K562 (cell line): ENCODE results near the gene RAD1. TPM values are rescaled to one million over a fixed set of nuclear protein-coding genes. Genes with fewer than 3 reads are reported as not detected.

ENCODE experiments used
- NR4A1 ChIP-seq, 2 experiments: fragments of 250-450 bp in 1 of 2; fragments of 450-650 bp in 1 of 2; sonication (Bioruptor Pico) in 1 of 2; IDR thresholded peaks; 2 replicates each; pipeline versions ENCODE4 v1.4.0 to v1.6.1; 2016 to 2020; ENCODE audit warnings: mild to moderate bottlenecking in 2 of 2, missing compliant biosample characterization in 1 of 2, missing genetic modification characterization in 1 of 2, moderate library complexity in 1 of 2
- PHB2 ChIP-seq: fragments of 450-650 bp; IDR thresholded peaks from 2 replicates; pipeline ENCODE4 v1.6.1; 2017; ENCODE audit warnings: low read depth
- SRSF9 ChIP-seq: fragments of 200-400 bp; formaldehyde crosslinking; IDR thresholded peaks from 2 replicates; pipeline ENCODE4 v1.6.1; 2017; ENCODE audit warnings: low read depth, low read length, borderline replicate concordance
- ZNF778 ChIP-seq: fragments of 450-650 bp; formaldehyde crosslinking; IDR thresholded peaks from 2 replicates; pipeline ENCODE4 v1.4.0; 2020; ENCODE audit warnings: mild to moderate bottlenecking, moderate library complexity
- polyA plus RNA-seq, 8 experiments: library from polyadenylated mRNA; depleted of rRNA in 4 of 8; stranded (reverse) in 5 of 8; unstranded in 3 of 8; fragments of >200 nt; fragmentation: Nextera tagmentation in 2 of 8; fragmentation: Illumina TruSeq in 1 of 8; extraction: Ambion mirVana in 2 of 8; extraction: Trizol in 1 of 8; gene quantifications; 2 replicates each; pipeline versions ENCODE4 v1.2.1 to v1.2.3, GENCODE V29; 2011 to 2014; ENCODE audit warnings: inconsistent platforms in 1 of 8, missing spikeins in 1 of 8
- total RNA-seq, 7 experiments: library from RNA; depleted of rRNA in 6 of 7; stranded (reverse); fragments of >200 nt in 6 of 7; fragmentation: Illumina TruSeq in 2 of 7; extraction: Trizol in 2 of 7; gene quantifications; 2 replicates each; pipeline versions ENCODE4 v1.2.1 to v1.2.3, GENCODE V29; 2011 to 2021; ENCODE audit warnings: low replicate concordance in 1 of 7
- TF ChIP-seq, protein P1 (sequence below): fragments of 200-600 bp; sonication (generic); IDR thresholded peaks from one replicate; pipeline ENCODE4 v1.6.1; 2012; ENCODE audit warnings: mild to moderate bottlenecking, low read depth, low read length, inconsistent platforms
- TF ChIP-seq, protein P2 (sequence below): fragments of 450-650 bp; IDR thresholded peaks from 2 replicates; pipeline ENCODE4 v1.6.1; 2016; ENCODE audit warnings: low read depth

RAD1 gene
- total and polyA plus RNA-seq, 9 of the 15 experiments (the other 6 are each of a cell fraction or from before 2014, with no cell fraction given): 44.5 to 148 (median 60.8) TPM

DNA sequence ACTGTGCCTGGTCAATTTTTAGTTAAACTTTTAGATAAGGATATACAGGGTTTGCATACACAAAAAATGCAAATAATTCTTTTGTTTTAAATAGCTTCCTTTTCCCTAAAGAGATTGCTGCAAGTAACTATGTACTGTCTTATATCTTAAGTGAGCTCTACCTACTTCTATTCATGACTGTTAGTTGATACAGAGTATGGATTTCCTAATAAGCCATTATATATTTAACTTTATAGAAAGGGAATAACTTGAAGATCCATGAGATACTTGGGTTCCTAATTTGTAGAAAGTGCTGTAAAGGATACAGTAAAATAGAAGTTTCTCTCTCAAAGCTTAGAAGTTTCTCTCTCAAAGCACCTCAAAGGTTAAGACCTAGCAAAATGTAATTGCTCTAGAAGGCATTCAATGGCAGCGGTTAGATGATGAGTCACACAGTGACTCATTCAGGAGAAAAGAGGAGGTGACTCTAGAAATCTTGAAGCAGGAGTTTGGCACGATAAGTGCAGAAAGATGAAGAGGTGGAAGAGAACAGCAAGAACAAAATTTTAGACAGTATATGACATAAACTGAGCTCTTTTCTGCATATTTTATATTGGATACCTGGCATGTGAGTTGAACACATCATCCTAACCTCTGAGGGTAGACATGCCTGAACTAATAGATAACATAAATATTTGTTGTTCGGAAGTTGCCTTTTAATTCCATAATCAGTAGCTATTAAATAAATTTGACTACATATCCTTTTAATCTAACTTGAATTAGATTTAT, 8.6 kb upstream of the RAD1 start (continued):
- TF ChIP-seq NR4A1 (CRISPR knock-in tag; IDR thresholded peaks at IDR 0.05) (no peak), NR4A1 (tag; IDR thresholded peaks at IDR 0.05) (no peak), ZNF778 (CRISPR knock-in tag) (no peak), PHB2 (no peak), SRSF9 (no peak)
- TF ChIP-seq, protein P1, sequence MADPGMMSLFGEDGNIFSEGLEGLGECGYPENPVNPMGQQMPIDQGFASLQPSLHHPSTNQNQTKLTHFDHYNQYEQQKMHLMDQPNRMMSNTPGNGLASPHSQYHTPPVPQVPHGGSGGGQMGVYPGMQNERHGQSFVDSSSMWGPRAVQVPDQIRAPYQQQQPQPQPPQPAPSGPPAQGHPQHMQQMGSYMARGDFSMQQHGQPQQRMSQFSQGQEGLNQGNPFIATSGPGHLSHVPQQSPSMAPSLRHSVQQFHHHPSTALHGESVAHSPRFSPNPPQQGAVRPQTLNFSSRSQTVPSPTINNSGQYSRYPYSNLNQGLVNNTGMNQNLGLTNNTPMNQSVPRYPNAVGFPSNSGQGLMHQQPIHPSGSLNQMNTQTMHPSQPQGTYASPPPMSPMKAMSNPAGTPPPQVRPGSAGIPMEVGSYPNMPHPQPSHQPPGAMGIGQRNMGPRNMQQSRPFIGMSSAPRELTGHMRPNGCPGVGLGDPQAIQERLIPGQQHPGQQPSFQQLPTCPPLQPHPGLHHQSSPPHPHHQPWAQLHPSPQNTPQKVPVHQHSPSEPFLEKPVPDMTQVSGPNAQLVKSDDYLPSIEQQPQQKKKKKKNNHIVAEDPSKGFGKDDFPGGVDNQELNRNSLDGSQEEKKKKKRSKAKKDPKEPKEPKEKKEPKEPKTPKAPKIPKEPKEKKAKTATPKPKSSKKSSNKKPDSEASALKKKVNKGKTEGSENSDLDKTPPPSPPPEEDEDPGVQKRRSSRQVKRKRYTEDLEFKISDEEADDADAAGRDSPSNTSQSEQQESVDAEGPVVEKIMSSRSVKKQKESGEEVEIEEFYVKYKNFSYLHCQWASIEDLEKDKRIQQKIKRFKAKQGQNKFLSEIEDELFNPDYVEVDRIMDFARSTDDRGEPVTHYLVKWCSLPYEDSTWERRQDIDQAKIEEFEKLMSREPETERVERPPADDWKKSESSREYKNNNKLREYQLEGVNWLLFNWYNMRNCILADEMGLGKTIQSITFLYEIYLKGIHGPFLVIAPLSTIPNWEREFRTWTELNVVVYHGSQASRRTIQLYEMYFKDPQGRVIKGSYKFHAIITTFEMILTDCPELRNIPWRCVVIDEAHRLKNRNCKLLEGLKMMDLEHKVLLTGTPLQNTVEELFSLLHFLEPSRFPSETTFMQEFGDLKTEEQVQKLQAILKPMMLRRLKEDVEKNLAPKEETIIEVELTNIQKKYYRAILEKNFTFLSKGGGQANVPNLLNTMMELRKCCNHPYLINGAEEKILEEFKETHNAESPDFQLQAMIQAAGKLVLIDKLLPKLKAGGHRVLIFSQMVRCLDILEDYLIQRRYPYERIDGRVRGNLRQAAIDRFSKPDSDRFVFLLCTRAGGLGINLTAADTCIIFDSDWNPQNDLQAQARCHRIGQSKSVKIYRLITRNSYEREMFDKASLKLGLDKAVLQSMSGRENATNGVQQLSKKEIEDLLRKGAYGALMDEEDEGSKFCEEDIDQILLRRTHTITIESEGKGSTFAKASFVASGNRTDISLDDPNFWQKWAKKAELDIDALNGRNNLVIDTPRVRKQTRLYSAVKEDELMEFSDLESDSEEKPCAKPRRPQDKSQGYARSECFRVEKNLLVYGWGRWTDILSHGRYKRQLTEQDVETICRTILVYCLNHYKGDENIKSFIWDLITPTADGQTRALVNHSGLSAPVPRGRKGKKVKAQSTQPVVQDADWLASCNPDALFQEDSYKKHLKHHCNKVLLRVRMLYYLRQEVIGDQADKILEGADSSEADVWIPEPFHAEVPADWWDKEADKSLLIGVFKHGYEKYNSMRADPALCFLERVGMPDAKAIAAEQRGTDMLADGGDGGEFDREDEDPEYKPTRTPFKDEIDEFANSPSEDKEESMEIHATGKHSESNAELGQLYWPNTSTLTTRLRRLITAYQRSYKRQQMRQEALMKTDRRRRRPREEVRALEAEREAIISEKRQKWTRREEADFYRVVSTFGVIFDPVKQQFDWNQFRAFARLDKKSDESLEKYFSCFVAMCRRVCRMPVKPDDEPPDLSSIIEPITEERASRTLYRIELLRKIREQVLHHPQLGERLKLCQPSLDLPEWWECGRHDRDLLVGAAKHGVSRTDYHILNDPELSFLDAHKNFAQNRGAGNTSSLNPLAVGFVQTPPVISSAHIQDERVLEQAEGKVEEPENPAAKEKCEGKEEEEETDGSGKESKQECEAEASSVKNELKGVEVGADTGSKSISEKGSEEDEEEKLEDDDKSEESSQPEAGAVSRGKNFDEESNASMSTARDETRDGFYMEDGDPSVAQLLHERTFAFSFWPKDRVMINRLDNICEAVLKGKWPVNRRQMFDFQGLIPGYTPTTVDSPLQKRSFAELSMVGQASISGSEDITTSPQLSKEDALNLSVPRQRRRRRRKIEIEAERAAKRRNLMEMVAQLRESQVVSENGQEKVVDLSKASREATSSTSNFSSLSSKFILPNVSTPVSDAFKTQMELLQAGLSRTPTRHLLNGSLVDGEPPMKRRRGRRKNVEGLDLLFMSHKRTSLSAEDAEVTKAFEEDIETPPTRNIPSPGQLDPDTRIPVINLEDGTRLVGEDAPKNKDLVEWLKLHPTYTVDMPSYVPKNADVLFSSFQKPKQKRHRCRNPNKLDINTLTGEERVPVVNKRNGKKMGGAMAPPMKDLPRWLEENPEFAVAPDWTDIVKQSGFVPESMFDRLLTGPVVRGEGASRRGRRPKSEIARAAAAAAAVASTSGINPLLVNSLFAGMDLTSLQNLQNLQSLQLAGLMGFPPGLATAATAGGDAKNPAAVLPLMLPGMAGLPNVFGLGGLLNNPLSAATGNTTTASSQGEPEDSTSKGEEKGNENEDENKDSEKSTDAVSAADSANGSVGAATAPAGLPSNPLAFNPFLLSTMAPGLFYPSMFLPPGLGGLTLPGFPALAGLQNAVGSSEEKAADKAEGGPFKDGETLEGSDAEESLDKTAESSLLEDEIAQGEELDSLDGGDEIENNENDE: no peak
- TF ChIP-seq, protein P2, sequence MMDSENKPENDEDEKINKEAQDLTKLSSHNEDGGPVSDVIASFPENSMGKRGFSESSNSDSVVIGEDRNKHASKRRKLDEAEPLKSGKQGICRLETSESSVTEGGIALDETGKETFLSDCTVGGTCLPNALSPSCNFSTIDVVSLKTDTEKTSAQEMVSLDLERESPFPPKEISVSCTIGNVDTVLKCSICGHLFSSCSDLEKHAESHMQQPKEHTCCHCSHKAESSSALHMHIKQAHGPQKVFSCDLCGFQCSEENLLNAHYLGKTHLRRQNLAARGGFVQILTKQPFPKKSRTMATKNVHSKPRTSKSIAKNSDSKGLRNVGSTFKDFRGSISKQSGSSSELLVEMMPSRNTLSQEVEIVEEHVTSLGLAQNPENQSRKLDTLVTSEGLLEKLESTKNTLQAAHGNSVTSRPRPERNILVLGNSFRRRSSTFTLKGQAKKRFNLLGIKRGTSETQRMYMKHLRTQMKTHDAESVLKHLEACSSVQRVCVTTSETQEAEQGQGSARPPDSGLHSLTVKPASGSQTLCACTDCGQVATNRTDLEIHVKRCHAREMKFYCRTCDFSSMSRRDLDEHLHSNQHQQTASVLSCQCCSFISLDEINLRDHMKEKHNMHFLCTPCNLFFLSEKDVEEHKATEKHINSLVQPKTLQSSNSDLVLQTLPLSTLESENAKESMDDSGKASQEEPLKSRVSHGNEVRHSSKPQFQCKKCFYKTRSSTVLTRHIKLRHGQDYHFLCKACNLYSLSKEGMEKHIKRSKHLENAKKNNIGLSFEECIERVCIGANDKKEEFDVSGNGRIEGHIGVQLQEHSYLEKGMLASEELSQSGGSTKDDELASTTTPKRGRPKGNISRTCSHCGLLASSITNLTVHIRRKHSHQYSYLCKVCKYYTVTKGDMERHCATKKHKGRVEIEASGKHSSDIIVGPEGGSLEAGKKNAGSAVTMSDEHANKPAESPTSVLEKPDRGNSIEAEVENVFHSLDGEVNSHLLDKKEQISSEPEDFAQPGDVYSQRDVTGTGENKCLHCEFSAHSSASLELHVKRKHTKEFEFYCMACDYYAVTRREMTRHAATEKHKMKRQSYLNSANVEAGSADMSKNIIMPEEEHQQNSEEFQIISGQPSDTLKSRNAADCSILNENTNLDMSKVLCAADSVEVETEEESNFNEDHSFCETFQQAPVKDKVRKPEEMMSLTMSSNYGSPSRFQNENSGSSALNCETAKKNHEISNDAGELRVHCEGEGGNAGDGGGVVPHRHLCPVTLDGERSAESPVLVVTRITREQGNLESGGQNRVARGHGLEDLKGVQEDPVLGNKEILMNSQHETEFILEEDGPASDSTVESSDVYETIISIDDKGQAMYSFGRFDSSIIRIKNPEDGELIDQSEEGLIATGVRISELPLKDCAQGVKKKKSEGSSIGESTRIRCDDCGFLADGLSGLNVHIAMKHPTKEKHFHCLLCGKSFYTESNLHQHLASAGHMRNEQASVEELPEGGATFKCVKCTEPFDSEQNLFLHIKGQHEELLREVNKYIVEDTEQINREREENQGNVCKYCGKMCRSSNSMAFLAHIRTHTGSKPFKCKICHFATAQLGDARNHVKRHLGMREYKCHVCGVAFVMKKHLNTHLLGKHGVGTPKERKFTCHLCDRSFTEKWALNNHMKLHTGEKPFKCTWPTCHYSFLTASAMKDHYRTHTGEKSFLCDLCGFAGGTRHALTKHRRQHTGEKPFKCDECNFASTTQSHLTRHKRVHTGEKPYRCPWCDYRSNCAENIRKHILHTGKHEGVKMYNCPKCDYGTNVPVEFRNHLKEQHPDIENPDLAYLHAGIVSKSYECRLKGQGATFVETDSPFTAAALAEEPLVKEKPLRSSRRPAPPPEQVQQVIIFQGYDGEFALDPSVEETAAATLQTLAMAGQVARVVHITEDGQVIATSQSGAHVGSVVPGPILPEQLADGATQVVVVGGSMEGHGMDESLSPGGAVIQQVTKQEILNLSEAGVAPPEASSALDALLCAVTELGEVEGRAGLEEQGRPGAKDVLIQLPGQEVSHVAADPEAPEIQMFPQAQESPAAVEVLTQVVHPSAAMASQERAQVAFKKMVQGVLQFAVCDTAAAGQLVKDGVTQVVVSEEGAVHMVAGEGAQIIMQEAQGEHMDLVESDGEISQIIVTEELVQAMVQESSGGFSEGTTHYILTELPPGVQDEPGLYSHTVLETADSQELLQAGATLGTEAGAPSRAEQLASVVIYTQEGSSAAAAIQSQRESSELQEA: no peak
